Measurements from ENCODE around the gene APOD.

GRCh38 chr3:195551381-195551978 lies 32.3 kb downstream of the APOD start:
- TF ChIP-seq EP300 (IDR thresholded peaks at IDR 0.05) (no peak), POLR2AphosphoS5 (IDR thresholded peaks at IDR 0.05) (no peak), POLR2A (IDR thresholded peaks at IDR 0.05) (no peak)
- TF ChIP-seq, protein P1, sequence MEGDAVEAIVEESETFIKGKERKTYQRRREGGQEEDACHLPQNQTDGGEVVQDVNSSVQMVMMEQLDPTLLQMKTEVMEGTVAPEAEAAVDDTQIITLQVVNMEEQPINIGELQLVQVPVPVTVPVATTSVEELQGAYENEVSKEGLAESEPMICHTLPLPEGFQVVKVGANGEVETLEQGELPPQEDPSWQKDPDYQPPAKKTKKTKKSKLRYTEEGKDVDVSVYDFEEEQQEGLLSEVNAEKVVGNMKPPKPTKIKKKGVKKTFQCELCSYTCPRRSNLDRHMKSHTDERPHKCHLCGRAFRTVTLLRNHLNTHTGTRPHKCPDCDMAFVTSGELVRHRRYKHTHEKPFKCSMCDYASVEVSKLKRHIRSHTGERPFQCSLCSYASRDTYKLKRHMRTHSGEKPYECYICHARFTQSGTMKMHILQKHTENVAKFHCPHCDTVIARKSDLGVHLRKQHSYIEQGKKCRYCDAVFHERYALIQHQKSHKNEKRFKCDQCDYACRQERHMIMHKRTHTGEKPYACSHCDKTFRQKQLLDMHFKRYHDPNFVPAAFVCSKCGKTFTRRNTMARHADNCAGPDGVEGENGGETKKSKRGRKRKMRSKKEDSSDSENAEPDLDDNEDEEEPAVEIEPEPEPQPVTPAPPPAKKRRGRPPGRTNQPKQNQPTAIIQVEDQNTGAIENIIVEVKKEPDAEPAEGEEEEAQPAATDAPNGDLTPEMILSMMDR (IDR thresholded peaks at IDR 0.05), result no peak

All from suprapubic skin (tissue), 4 donors.